ENCODE measurements around the gene TGFA. TPM values are rescaled to one million over a fixed set of nuclear protein-coding genes. Genes with fewer than 3 reads are reported as not detected.

TGFA gene
- total RNA-seq (2014; rRNA removed; shearing (Covaris generic)): 0.64 and 1.3 TPM in 2 replicates
- polyA plus RNA-seq (2014; cell fraction: nucleus; rRNA removed): 0.06 TPM in 1 of 2 replicates, not detected in the other

DNA sequence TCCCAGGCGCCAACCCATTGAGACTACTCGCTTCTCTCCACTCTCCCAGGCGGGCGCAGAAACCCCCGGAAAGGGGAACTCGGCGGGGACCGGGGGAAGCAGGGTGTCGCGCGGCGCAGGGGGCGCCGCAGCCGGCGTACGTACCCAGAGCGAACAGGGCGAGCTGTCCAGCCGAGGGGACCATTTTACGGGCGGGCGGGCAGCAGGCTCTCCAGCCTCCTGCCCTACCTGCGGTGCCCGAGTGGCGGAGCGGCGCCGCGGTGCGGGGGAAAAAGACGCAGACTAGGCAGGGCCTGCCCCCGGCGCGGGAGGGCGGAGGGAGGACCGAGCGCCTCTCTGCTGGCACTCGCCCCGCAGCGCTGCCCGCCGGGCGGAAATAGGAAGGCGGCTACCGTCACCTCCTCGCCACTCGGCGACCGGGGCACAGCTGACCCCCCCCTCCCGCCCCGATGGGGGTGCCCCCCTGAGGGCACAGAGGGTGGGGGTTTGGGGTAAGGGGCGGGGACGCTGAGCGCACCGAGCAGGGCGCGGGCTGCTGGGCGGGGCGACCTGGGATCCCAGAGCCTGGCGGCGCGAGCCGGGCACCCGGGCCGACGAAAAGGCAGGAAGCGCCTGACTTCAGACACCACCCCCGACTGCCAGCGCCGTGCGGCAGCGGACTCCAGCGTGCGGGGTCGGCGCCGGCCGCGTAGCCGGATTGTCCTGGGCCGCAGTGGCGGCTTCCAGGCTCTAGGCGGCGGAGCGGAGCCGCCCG is at the start of gene TGFA:
TGFA (minus strand) TSS at position 243 of the 754 bp plus-strand sequence; CDS start at position 184, 59 bp downstream.
- peak; percentile 47 for DNase-seq (ENCODE audit: extremely low read depth, low read depth)

- no peak for DNase-seq (ENCODE audit: extremely low read depth, low read depth)
Observed at GRCh38 chr2:70603066-70603465, 49.4 kb upstream of the TGFA start.

GRCh38 chr2:70598197-70598596 is 44.6 kb upstream of the TGFA start:
- DNase-seq (ENCODE audit: extremely low read depth, low read depth): no peak

GRCh38 chr2:70596739-70597138 is 43.1 kb upstream of the TGFA start:
- DNase-seq (ENCODE audit: extremely low read depth, low read depth): no peak

DNA sequence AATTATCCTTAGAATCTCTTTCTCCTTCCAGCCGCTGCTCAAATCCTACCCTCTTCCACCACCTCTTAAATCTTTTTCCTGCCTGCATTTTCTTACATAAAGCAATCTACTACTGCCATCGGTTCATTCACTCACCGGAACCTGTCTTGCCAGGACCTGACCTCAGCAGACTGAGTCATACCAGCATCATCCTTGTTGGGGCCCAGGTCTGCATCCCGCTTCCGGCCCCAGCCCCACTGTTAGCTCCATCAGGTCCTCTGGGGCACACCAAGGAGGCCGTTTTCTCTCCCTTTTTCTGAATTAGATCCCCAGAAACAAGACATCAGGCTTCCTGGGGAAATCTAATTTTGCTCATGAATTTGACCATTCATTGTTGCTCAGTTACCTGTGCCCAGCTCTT is 42.7 kb upstream of the TGFA start:
- DNase-seq (ENCODE audit: extremely low read depth, low read depth): no peak

DNA sequence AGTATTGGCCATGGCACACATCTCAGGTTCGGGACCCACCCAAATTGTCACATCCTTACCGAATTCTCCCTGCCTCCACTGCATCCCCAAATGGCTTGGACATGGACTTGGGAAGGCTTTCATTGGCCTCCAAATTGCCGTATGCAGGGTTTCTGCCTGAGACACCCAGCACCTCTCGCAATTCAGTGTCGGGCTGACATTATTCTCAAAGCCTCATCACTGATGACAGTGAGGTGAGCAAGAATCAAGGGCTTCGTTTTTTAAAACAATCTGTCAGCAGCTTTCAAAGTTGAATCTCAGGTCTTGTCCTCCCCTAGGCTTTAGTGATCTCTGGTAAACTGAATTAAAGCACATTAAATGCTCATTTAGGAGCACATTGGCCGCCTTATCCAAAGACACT is 29.5 kb upstream of the TGFA start:
- no peak for DNase-seq (ENCODE audit: extremely low read depth, low read depth)

DNA sequence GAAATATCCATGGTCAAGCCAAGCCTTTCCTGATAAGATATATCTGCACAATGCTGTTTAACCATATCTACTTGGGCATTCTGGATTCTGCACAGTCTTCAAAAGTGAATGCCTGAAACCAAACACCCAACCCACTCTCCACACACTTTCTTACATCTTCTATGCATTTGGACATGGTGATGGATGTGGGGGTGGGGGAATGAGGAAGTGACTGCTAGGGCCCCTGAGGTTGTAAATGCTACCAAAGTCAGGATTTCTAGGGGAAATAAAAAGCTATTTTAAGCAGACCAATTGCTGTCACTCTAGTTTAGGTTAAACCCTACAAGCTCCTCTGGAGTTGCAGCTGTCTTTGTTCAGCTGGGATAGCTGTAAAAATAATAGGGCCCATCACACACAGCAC is 26.7 kb upstream of the TGFA start:
- DNase-seq (ENCODE audit: extremely low read depth, low read depth): no peak

GRCh38 chr2:70574618-70575017 is 21.0 kb upstream of the TGFA start:
- DNase-seq (ENCODE audit: extremely low read depth, low read depth): no peak

DNA sequence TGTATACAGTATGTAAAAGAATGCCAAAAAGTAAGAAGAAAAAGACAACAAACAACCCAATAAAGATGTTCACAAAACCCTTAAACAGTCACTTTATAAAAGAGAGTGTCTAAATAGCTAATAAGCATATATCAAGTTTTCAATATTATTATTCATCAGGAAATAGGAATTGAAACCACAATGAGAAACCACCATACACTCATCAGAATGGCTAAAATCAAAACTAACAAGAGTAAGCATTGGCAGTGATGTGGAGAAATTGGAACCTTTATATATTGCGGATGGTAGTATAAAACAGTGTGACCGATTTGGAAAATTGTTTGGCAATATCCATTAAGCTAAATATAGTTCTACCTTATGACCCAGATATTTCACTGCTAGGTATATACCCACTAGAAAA is 20.5 kb upstream of the TGFA start:
- no peak for DNase-seq (ENCODE audit: extremely low read depth, low read depth)

DNA sequence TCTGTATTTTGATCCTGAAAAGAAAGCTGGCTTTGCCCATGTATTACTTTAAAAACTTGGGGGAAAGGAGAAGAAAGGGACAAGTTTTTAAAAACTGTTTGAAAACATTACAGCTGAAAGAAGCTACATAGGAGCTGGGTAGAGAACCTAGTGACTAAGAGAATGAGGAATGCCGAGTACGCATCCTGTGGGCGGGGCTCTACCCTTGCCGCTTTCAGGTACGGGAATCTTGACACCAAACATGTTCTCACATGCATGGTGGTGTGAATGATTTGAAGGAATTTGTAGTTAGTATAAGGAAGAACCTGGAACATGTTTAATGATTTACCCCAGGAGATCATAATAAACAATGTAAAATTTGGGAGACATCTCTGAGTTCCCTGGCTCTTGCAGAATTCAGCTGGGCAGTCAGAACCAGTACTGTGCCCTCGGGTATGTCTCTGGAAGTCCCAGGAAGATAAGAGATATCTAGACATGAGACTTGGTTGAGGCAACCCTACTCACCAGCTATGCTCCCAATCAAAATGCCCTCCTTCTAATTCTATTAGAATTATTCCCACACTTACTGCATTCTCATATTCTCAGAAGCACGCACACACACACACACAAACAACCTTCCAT is 16.5 kb upstream of the TGFA start:
- DNase-seq (ENCODE audit: extremely low read depth, low read depth): peak; percentile 37

DNA sequence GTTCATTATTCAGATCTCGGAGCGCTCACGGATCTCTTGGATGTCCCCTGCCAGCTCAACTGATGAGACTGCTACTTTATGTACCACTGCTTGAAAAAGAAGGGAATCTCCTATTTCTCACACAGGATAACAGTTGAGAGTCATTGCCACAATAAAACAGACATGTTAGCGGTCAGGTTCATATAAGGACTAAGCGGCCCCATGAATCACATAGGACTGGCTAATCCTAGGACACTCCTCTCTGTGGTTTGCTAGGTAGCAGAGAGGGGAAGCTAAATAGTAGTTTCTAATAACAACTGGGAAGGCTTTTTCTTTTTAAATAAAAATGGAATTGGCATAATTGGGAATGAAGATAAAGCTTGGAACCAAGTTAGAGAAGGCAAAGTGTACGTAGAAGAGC is 15.9 kb upstream of the TGFA start:
- no peak for DNase-seq (ENCODE audit: extremely low read depth, low read depth)

DNA sequence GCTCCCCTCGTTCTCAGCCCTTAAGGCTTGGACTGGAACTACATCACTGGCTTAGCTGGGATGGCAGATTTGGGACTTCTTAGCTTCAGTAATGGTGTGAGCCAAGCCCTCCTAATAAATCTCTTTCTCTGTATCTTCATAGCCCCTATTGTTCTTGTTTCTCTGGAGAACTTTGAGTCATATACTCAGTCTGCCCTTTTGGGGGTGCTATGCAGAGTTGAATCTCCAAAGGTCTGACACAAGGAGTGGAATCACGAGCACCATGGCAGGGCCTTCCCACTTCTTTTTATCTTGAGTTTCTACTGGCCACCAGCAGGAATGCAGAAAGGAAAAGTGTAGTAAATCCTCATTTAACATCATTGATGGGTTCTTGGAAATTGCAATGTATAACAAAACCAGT is 13.3 kb upstream of the TGFA start:
- no peak for DNase-seq (ENCODE audit: extremely low read depth, low read depth)

- DNase-seq (ENCODE audit: extremely low read depth, low read depth): no peak
Observed at GRCh38 chr2:70566464-70566863, 12.8 kb upstream of the TGFA start.

DNA sequence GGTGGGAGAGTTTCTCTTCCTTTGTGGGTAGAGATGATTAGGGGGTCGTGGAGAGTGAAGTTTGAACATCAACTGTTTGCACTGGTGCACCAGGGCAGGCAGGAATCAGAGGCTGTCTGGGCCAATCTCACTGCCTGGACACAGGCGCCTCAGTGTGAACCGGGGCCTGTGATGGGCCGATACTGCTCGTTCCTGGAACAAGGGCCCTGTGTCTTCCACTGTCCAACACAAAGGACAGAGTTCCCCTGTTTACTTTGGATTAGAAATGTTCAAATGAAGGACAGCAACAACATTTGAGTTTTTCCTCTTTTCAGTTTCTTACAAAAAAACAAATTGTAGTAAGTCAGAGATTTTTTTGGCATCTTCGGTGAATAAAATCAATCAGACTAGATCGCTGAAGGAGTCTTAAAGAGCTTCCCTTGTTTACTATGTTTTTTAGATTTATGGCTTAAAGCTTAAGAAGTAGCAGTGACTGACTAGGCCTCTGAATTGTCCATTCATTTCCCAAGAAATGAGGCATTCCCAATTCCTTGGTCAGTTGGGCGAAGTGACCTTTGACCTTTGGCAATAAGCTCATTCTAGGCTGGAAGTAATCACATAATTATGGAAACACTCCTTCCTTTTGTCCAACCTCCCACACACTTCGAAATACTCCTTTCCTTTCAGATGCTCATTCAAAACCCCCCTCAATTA is 11.6 kb upstream of the TGFA start:
- DNase-seq (ENCODE audit: extremely low read depth, low read depth): no peak

DNA sequence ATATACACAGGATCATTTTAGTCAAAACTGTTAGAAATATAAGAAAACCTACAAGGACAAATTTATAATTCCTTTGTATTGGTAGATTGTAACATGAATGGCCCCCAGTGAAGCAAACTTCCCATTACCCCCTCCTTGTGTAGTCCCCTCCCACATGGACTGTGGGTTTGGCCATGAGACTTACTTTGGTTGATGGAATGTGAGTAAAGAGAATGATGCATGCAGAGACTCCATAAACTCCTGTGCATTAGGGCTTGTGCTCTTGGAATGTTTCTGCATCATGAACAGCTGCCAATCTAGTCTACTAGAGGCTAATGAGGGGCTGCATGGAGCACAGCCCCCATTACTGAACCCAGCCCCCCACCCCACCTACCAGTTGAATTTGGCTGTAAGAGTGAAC is 8.3 kb upstream of the TGFA start:
- no peak for DNase-seq (ENCODE audit: extremely low read depth, low read depth)

- no peak for DNase-seq (ENCODE audit: extremely low read depth, low read depth)
Observed at GRCh38 chr2:70560442-70560841, 6.8 kb upstream of the TGFA start.

GRCh38 chr2:70560040-70560439 is 6.4 kb upstream of the TGFA start:
- DNase-seq (ENCODE audit: extremely low read depth, low read depth): no peak

DNA sequence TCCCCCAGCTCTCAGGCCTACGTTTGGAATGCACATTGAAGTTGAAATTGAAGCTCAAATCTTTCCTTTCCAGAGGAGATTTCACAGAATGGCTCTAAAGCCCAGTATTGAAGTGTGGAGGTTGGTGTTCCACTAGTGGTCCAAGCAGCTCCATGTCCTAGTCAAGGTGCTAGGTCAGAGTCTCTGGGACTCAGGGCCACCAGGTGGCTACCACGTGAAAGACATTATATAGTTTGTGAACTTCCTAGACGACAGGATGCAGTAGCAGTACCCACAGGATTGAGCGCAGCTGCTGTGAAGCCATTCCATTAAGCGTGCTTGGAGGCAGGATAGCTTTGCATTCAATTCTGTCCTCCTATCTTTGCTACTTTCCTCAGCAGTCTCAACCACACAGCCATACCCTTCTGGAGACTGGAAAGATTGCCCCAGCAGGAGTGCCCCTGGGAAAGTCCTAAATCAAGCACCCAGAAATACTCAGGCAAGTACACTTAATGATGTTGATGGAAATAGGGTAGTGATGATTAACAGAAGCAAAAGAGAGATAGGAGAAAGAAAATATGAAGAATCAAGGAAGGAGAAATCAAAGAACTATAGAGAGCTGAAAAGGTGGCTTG is 4.7 kb upstream of the TGFA start:
- DNase-seq (ENCODE audit: extremely low read depth, low read depth): no peak

- no peak for DNase-seq (ENCODE audit: extremely low read depth, low read depth)
Observed at GRCh38 chr2:70557171-70557838, 3.7 kb upstream of the TGFA start.

GRCh38 chr2:70556608-70557007 is 3.0 kb upstream of the TGFA start:
- no peak for DNase-seq (ENCODE audit: extremely low read depth, low read depth)
